BJ (cell line): ENCODE results near the gene PIK3C2G. TPM values are rescaled to one million over a fixed set of nuclear protein-coding genes. Genes with fewer than 3 reads are reported as not detected.
A peak's percentile ranks its signal among the peaks of the same experiment; 100 is the strongest.

Experiments used
- CTCF ChIA-PET: fragments of 350-600 bp; formaldehyde crosslinking; extraction: SDS; loops from one replicate; lab custom pipeline; 2021; ENCODE audit warnings: antibody characterized with exemption, inconsistent platforms; lab: Yijun Ruan, JAX
- POLR2A ChIA-PET: fragments of 300-600 bp; sonication (Branson Sonifier 250); formaldehyde crosslinking; extraction: SDS; loops from one replicate; lab custom pipeline; 2021; ENCODE audit warnings: antibody characterized with exemption; lab: Charles Lee
- DNase-seq: peaks from one replicate; pipeline ENCODE4 v3.0.0-alpha.2; 2011; ENCODE audit warnings: low read depth
- H3K27me3 ChIP-seq: 2 replicates; pipeline ENCODE4 v1.6.0; 2011; ENCODE audit warnings: low read length; ENCODE audit not compliant: control insufficient read depth, insufficient read depth
- H3K36me3 ChIP-seq: 2 replicates; pipeline ENCODE4 v1.5.1; 2011; ENCODE audit warnings: low read length; ENCODE audit not compliant: control insufficient read depth, insufficient read depth
- H3K4me3 ChIP-seq: 2 replicates; pipeline ENCODE4 v1.5.1; 2011; ENCODE audit warnings: low read depth, mild to moderate bottlenecking, control low read depth, low read length
- CTCF ChIP-seq: IDR thresholded peaks from 2 replicates; pipeline ENCODE4 v1.5.1; 2011; ENCODE audit warnings: low read depth, mild to moderate bottlenecking, control low read depth, inconsistent platforms, low read length, moderate library complexity; ENCODE audit not compliant: insufficient read depth
- polyA plus RNA-seq: library from polyadenylated mRNA; depleted of rRNA; stranded (reverse); fragments of >200 nt; gene quantifications from 2 replicates; pipeline ENCODE4 v1.2.3, GENCODE V29; 2011

PIK3C2G gene
- polyA plus RNA-seq, 1 experiment, result not detected

GRCh38 chr12:18239526-18239925 lies 21.8 kb upstream of the PIK3C2G start:
- ChIA-PET POLR2A (no interaction called here), CTCF (no interaction called here)
- Histone ChIP-seq H3K4me3 (no peak overlapping the region), H3K27me3 (no peaks in the 10 kb centered on the region), H3K36me3 (no peaks in the 10 kb centered on the region)
- no peak for DNase-seq
- TF ChIP-seq CTCF, result no peak

GRCh38 chr12:18242380-18243089 lies 18.8 kb upstream of the PIK3C2G start:
- Histone ChIP-seq H3K27me3 (no peaks in the 10 kb centered on the region), H3K4me3 (no peak overlapping the region), H3K36me3 (no peaks in the 10 kb centered on the region)
- no peak for TF ChIP-seq CTCF
- ChIA-PET POLR2A (no interaction called here), CTCF (no interaction called here)
- no peak for DNase-seq

GRCh38 chr12:18243238-18243637 lies 18.1 kb upstream of the PIK3C2G start:
- Histone ChIP-seq H3K4me3 (no peak overlapping the region), H3K27me3 (no peaks in the 10 kb centered on the region), H3K36me3 (no peaks in the 10 kb centered on the region)
- no peak for TF ChIP-seq CTCF
- POLR2A ChIA-PET, result no interaction called here
- no peak for DNase-seq
- CTCF ChIA-PET, result no interaction called here

- Histone ChIP-seq H3K36me3 (no peaks in the 10 kb centered on the region), H3K4me3 (no peak overlapping the region), H3K27me3 (no peaks in the 10 kb centered on the region)
- POLR2A ChIA-PET, result no interaction called here
- peak; percentile 34 for TF ChIP-seq CTCF
- CTCF ChIA-PET, result interaction anchor here (1.2 to 1.5 kb wide), 3 partner anchors 74 to 942 kb away, joined by 3 to 5 read pairs (median 3); no protein-coding TSS in a partner anchor
- no peak for DNase-seq
These were observed 15.3 kb upstream of the PIK3C2G start for GRCh38 chr12:18246066-18246465.

GRCh38 chr12:18250313-18250916 lies 10.9 kb upstream of the PIK3C2G start:
- DNase-seq, result no peak
- peak; percentile 65 for TF ChIP-seq CTCF
- H3K27me3 ChIP-seq, result no peaks in the 10 kb centered on the region
- H3K4me3 ChIP-seq, result no peak overlapping the region
- POLR2A ChIA-PET, result interaction anchor here (0.5 kb wide), 1 partner anchor 573 kb away, joined by 13 read pairs; no protein-coding TSS in a partner anchor
- H3K36me3 ChIP-seq, result no peaks in the 10 kb centered on the region
- CTCF ChIA-PET, result interaction anchor here (0.6 to 2.1 kb wide), 10 partner anchors 9 to 880 kb away, joined by 3 to 11 read pairs (median 4); no protein-coding TSS in a partner anchor
